SH-SY5Y (cell line): ENCODE data around the gene WDFY4.

Source experiments
- GATA2 ChIP-seq: IDR thresholded peaks from 2 replicates; pipeline ENCODE4 v1.6.1; 2011; ENCODE audit warnings: mild to moderate bottlenecking, low read depth, low read length
- GATA3 ChIP-seq: IDR thresholded peaks from 2 replicates; pipeline ENCODE4 v1.6.1; 2011; ENCODE audit warnings: low read depth, mild to moderate bottlenecking, low read length, moderate library complexity

DNA sequence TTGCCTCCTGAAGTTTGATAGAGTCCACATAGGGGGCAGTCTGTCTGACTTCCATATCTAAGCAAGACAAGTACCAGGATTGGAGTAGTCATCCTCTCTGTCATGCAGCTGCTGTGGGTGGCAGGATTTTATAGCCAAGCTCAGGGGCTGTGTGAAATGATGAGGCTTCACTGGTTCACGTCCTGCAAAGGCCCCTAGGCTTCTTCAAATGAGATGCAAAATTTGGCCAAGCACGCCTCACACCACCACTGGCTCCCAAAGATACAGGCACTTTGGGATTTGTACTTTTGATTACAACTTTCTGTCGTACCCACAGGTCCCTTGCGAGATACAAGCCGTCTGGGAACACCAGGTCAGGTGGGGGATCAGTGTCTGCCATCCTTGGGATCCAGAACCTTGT, 67.1 kb downstream of the WDFY4 start:
- TF ChIP-seq GATA2 (no peak), GATA3 (no peak)
